DMS79 treated with DMSO at 0.1 percent for 48 hours (cell line): Measurements from ENCODE around the gene TMEM45A.
A peak's percentile ranks its signal among the peaks of the same experiment; 100 is the strongest.
"Not testable (repeated sequence)": the region's sequence is repeated elsewhere in the genome, so short reads cannot be mapped to it uniquely, and the experiment has no call there.

ENCODE experiments used
- DNase-seq: peaks from one replicate; lab custom pipeline; 2025; lab: John Stamatoyannopoulos, UW

The TMEM45A gene

GRCh38 chr3:100492059-100493006, at the start of gene TMEM45A:
TMEM45A (plus strand) TSS chr3:100492619; CDS start chr3:100555212, 62,593 bp downstream.
- DNase-seq = peak; percentile 85

- DNase-seq = no peak
These were observed 48.7 kb upstream of the TMEM45A start for GRCh38 chr3:100443690-100444089.

- DNase-seq = not testable (repeated sequence)
These were observed 45.4 kb upstream of the TMEM45A start for GRCh38 chr3:100447067-100447466.

- no peak for DNase-seq
These were observed 44.3 kb upstream of the TMEM45A start for GRCh38 chr3:100448079-100448478.

- no peak for DNase-seq
These were observed 43.2 kb upstream of the TMEM45A start for GRCh38 chr3:100449214-100449613.

GRCh38 chr3:100454677-100455076, 37.7 kb upstream of the TMEM45A start:
- peak; percentile 20 for DNase-seq

- no peak for DNase-seq
These were observed 36.4 kb upstream of the TMEM45A start for GRCh38 chr3:100455841-100456550.

- no peak for DNase-seq
These were observed 35.7 kb upstream of the TMEM45A start for GRCh38 chr3:100456745-100457144.

- no peak for DNase-seq
These were observed 34.6 kb upstream of the TMEM45A start for GRCh38 chr3:100457811-100458210.

GRCh38 chr3:100458814-100459213, 33.6 kb upstream of the TMEM45A start:
- no peak for DNase-seq

- peak; percentile 51 for DNase-seq
These were observed 29.4 kb upstream of the TMEM45A start for GRCh38 chr3:100463002-100463401.

- DNase-seq = no peak
These were observed 28.7 kb upstream of the TMEM45A start for GRCh38 chr3:100463646-100464155.

GRCh38 chr3:100465892-100466777, 26.3 kb upstream of the TMEM45A start:
- no peak for DNase-seq

- DNase-seq = no peak
These were observed 25.3 kb upstream of the TMEM45A start for GRCh38 chr3:100467133-100467532.

- no peak for DNase-seq
These were observed 23.7 kb upstream of the TMEM45A start for GRCh38 chr3:100468676-100469075.

- no peak for DNase-seq
These were observed 21.5 kb upstream of the TMEM45A start for GRCh38 chr3:100470951-100471350.

GRCh38 chr3:100471444-100471843, 21.0 kb upstream of the TMEM45A start:
- no peak for DNase-seq

GRCh38 chr3:100477851-100478360, 14.5 kb upstream of the TMEM45A start:
- DNase-seq = not testable (repeated sequence)

- DNase-seq = not testable (repeated sequence)
These were observed 13.9 kb upstream of the TMEM45A start for GRCh38 chr3:100478521-100478920.

GRCh38 chr3:100480081-100480480, 12.3 kb upstream of the TMEM45A start:
- no peak for DNase-seq

GRCh38 chr3:100482176-100482575, 10.2 kb upstream of the TMEM45A start:
- DNase-seq = no peak
